ENCODE measurements around the gene NEK10. TPM values are rescaled to one million over a fixed set of nuclear protein-coding genes. Genes with fewer than 3 reads are reported as not detected.

NEK10 gene
- total RNA-seq, 1 experiment from 2014 or later, result 5.7 TPM

- ATAC-seq (peak; percentile 58), DNase-seq (ENCODE audit: low read depth, low spot score) (no peak)
- BruUV-seq (replicated peaks), result no TSS peak
- H3K27me3 ChIP-seq (ENCODE audit: control insufficient read depth, insufficient read depth, low read length), result no peaks in the 10 kb centered on the region
- peaks cover 2% of the 10 kb centered on the region; the same call in 1 of the 2 replicates for H3K4me1 ChIP-seq (ENCODE audit: control insufficient read depth, insufficient read depth, low read length)
- H3K27ac ChIP-seq (ENCODE audit: low read length), result no peak overlapping the region
- no peaks in the 10 kb centered on the region for H3K36me3 ChIP-seq (ENCODE audit: control insufficient read depth, insufficient read depth, low read length)
- no peak overlapping the region for H3K4me3 ChIP-seq (ENCODE audit: low read depth in 2 of 2, low read length in 2 of 2)
- in situ Hi-C loops (cut with HindIII; ENCODE audit: low pct_unique_long_range_greater_than_20kb, low sequenced_read_pairs), result no loop called here
- ChIA-PET CTCF (interaction anchor here (1.2 kb wide), 1 partner anchor 13 kb away, joined by 3 read pairs; no protein-coding TSS in a partner anchor), POLR2A (no interaction called here)
- H3K9me3 ChIP-seq (ENCODE audit: control insufficient read depth, insufficient read depth, low read depth, low read length), result no peaks in the 10 kb centered on the region
- intact Hi-C loops (cut with micrococcal nuclease; ENCODE audit: unreplicated experiment), result no loop called here
- TF ChIP-seq POLR2AphosphoS5 (IDR thresholded peaks at IDR 0.05; ENCODE audit: low read depth, low read length) (peak; percentile 31; the same call in 1 of the 2 replicates), CTCF (IDR thresholded peaks at IDR 0.05) (no peak), SIN3A (IDR thresholded peaks at IDR 0.05; ENCODE audit: borderline replicate concordance, insufficient read depth, low read depth, low read length) (no peak)
- TF ChIP-seq, protein P1, sequence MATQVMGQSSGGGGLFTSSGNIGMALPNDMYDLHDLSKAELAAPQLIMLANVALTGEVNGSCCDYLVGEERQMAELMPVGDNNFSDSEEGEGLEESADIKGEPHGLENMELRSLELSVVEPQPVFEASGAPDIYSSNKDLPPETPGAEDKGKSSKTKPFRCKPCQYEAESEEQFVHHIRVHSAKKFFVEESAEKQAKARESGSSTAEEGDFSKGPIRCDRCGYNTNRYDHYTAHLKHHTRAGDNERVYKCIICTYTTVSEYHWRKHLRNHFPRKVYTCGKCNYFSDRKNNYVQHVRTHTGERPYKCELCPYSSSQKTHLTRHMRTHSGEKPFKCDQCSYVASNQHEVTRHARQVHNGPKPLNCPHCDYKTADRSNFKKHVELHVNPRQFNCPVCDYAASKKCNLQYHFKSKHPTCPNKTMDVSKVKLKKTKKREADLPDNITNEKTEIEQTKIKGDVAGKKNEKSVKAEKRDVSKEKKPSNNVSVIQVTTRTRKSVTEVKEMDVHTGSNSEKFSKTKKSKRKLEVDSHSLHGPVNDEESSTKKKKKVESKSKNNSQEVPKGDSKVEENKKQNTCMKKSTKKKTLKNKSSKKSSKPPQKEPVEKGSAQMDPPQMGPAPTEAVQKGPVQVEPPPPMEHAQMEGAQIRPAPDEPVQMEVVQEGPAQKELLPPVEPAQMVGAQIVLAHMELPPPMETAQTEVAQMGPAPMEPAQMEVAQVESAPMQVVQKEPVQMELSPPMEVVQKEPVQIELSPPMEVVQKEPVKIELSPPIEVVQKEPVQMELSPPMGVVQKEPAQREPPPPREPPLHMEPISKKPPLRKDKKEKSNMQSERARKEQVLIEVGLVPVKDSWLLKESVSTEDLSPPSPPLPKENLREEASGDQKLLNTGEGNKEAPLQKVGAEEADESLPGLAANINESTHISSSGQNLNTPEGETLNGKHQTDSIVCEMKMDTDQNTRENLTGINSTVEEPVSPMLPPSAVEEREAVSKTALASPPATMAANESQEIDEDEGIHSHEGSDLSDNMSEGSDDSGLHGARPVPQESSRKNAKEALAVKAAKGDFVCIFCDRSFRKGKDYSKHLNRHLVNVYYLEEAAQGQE (IDR thresholded peaks at IDR 0.05; ENCODE audit: insufficient read depth in 1 of 2, low read depth in 2 of 2, low read length in 1 of 2), result no peak
Measured at GRCh38 chr3:27354588-27355203, 14.5 kb downstream of the NEK10 start.

- in situ Hi-C loops (cut with HindIII; ENCODE audit: low pct_unique_long_range_greater_than_20kb, low sequenced_read_pairs) (no loop called here), intact Hi-C loops (cut with micrococcal nuclease; ENCODE audit: unreplicated experiment) (no loop called here)
- Histone ChIP-seq H3K4me3 (ENCODE audit: low read depth in 2 of 2, low read length in 2 of 2) (no peak overlapping the region), H3K9me3 (ENCODE audit: control insufficient read depth, insufficient read depth, low read depth, low read length) (no peaks in the 10 kb centered on the region), H3K36me3 (ENCODE audit: control insufficient read depth, insufficient read depth, low read length) (no peaks in the 10 kb centered on the region), H3K27me3 (ENCODE audit: control insufficient read depth, insufficient read depth, low read length) (no peaks in the 10 kb centered on the region), H3K4me1 (ENCODE audit: control insufficient read depth, insufficient read depth, low read length) (peaks cover 2% of the 10 kb centered on the region; the same call in 1 of the 2 replicates), H3K27ac (ENCODE audit: low read length) (no peak overlapping the region)
- no TSS peak for BruUV-seq (replicated peaks)
- CTCF ChIA-PET, result interaction anchor here (1.2 kb wide), 1 partner anchor 13 kb away, joined by 3 read pairs; no protein-coding TSS in a partner anchor
- ATAC-seq (no peak), DNase-seq (ENCODE audit: low read depth, low spot score) (no peak)
- POLR2A ChIA-PET, result no interaction called here
- TF ChIP-seq POLR2AphosphoS5 (IDR thresholded peaks at IDR 0.05; ENCODE audit: low read depth, low read length) (no peak), CTCF (IDR thresholded peaks at IDR 0.05) (no peak), SIN3A (IDR thresholded peaks at IDR 0.05; ENCODE audit: borderline replicate concordance, insufficient read depth, low read depth, low read length) (no peak), TCF7L2 (IDR thresholded peaks at IDR 0.05; ENCODE audit: low read depth, low read length) (no peak)
- TF ChIP-seq, protein P1 (IDR thresholded peaks at IDR 0.05; ENCODE audit: insufficient read depth in 1 of 2, low read depth in 2 of 2, low read length in 1 of 2), result no peak
Measured at GRCh38 chr3:27354161-27354560, 15.0 kb downstream of the NEK10 start.

All from Panc1 (cell line).